Liver (tissue), 3 donors: ENCODE results near the gene INSIG2.

Experiments
- CTCF ChIP-seq: fragments of 150-350 bp; IDR thresholded peaks from 2 replicates; pipeline ENCODE4 v1.5.1; 2017; ENCODE audit warnings: improper control_type of control experiment, low read depth, low read length; ENCODE audit not compliant: missing input control
- EGR1 ChIP-seq, 2 donors: IDR thresholded peaks; 2 replicates each; pipeline ENCODE4 v1.6.1; 2016 to 2018; ENCODE audit warnings: antibody characterized with exemption in 2 of 2, low read depth in 2 of 2
- FOXA1 ChIP-seq: IDR thresholded peaks from 2 replicates; pipeline ENCODE4 v1.6.1; 2016; ENCODE audit warnings: antibody characterized with exemption
- GABPA ChIP-seq, 2 donors: IDR thresholded peaks in 1 of 2; conservative IDR thresholded peaks in 1 of 2; 2 replicates each; pipeline ENCODE4 v1.6.1; 2016; ENCODE audit warnings: antibody characterized with exemption in 2 of 2, mild to moderate bottlenecking in 1 of 2, moderate library complexity in 1 of 2
- HNF4G ChIP-seq: IDR thresholded peaks from 2 replicates; pipeline ENCODE4 v1.6.1; 2016; ENCODE audit warnings: antibody characterized with exemption
- JUND ChIP-seq, 2 donors: IDR thresholded peaks; 2 replicates each; pipeline ENCODE4 v1.6.1; 2016; ENCODE audit warnings: antibody characterized with exemption in 2 of 2
- NR2F2 ChIP-seq: IDR thresholded peaks from 2 replicates; pipeline ENCODE4 v1.6.1; 2016; ENCODE audit warnings: antibody characterized with exemption
- RAD21 ChIP-seq, 2 donors: IDR thresholded peaks; 2 replicates each; pipeline ENCODE4 v1.6.1; 2016; ENCODE audit warnings: antibody characterized with exemption in 2 of 2, mild to moderate bottlenecking in 2 of 2
- REST ChIP-seq: IDR thresholded peaks from 2 replicates; pipeline ENCODE4 v1.6.1; 2016; ENCODE audit warnings: antibody characterized with exemption, mild to moderate bottlenecking
- SP1 ChIP-seq: IDR thresholded peaks from 2 replicates; pipeline ENCODE4 v1.6.1; 2018; ENCODE audit warnings: antibody characterized with exemption, mild to moderate bottlenecking
- TAF1 ChIP-seq: conservative IDR thresholded peaks from 2 replicates; pipeline ENCODE4 v1.6.1; 2016; ENCODE audit warnings: antibody characterized with exemption, mild to moderate bottlenecking
- YY1 ChIP-seq: IDR thresholded peaks from 2 replicates; pipeline ENCODE4 v1.6.1; 2016; ENCODE audit warnings: antibody characterized with exemption, mild to moderate bottlenecking
- TF ChIP-seq, protein P1 (sequence below): IDR thresholded peaks from 2 replicates; pipeline ENCODE4 v1.6.1; 2016; ENCODE audit warnings: antibody characterized with exemption
- TF ChIP-seq, protein P2 (sequence below): IDR thresholded peaks from 2 replicates; pipeline ENCODE4 v1.6.1; 2016; ENCODE audit warnings: antibody characterized with exemption
- donor health status: healthy.
- donor health status: healthy.

DNA sequence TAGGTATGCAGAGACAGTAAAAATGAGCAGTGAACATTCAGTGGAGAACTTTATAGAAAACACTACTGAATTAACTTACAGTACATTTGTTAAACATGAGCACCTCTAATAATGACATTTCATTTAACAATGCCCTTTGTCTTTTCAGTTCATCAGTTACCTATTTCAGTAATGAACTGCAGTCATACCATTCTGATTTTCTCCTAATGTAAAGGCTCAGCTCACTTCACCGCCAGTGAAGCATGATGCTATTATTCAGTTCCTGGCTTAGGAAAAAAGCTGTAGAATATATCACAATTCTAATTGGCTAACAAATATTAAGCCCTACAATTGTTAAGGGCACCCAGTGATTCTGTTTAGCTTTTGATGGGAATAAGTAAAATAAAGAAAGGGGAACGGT lies 37.3 kb upstream of the INSIG2 start:
- TF ChIP-seq RAD21 (IDR thresholded peaks at IDR 0.05) = no peak
- TF ChIP-seq CTCF = no peak
- no peak for TF ChIP-seq GABPA (IDR thresholded peaks at IDR 0.05 in 1 of 2, conservative IDR thresholded peaks at IDR 0.05 in 1 of 2)
- TF ChIP-seq, protein P1, sequence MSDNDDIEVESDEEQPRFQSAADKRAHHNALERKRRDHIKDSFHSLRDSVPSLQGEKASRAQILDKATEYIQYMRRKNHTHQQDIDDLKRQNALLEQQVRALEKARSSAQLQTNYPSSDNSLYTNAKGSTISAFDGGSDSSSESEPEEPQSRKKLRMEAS = no peak
- TF ChIP-seq TAF1 = no peak
- no peak for TF ChIP-seq EGR1 (IDR thresholded peaks at IDR 0.05; ENCODE audit: low read depth in 2 of 2)
- no peak for TF ChIP-seq YY1
- TF ChIP-seq, protein P2, sequence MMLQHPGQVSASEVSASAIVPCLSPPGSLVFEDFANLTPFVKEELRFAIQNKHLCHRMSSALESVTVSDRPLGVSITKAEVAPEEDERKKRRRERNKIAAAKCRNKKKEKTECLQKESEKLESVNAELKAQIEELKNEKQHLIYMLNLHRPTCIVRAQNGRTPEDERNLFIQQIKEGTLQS = no peak
- TF ChIP-seq REST = no peak
- TF ChIP-seq NR2F2 = no peak
- no peak for TF ChIP-seq SP1
- TF ChIP-seq JUND (IDR thresholded peaks at IDR 0.05) = no peak
- no peak for TF ChIP-seq HNF4G
- TF ChIP-seq FOXA1 = no peak
